Measurements from ENCODE around the gene SCT.

The SCT gene

GRCh38 chr11:610146-610801, 16.7 kb downstream of the SCT start:
- Mint-ChIP-seq H3K9me3 (no peaks in the 10 kb centered on the region), H3K27me3 (no peaks in the 10 kb centered on the region), H3K4me1 (peaks cover 41% of the 10 kb centered on the region), H3K4me3 (no peak overlapping the region), H3K27ac (peak overlapping the region; percentile 25 to 85)
- ATAC-seq: no peak
- no peak for DNase-seq

- H3K4me3 Mint-ChIP-seq: no peak overlapping the region
Measured at GRCh38 chr11:609341-609811, 17.6 kb downstream of the SCT start.

DNA sequence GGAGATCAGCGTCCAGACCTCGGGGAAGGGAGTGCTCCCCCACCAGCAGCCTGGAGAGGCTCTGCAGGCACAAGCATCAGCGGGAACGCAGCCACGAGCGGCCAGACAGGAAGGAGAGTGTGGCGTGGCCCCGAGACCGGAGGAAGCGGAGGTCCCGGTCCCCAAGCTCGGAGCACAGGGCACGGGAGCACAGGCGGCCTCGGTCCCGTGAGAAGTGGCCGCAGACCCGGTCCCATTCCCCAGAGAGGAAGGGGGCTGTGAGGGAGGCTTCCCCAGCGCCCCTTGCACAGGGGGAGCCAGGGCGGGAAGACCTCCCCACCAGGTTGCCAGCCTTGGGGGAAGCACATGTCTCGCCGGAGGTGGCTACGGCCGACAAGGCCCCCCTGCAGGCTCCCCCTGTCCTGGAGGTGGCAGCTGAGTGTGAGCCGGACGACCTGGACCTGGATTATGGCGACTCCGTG, 18.2 kb downstream of the SCT start:
- DNase-seq (no peak), ATAC-seq (no peak)
- no peak overlapping the region for H3K27ac Mint-ChIP-seq
- H3K4me3 Mint-ChIP-seq: no peak overlapping the region
- H3K4me1 Mint-ChIP-seq: peaks cover 27% of the 10 kb centered on the region
- no peaks in the 10 kb centered on the region for H3K9me3 Mint-ChIP-seq
- no peaks in the 10 kb centered on the region for H3K27me3 Mint-ChIP-seq

More at GRCh38 chr11:609341-609811, 17.6 kb downstream of the SCT start:
- ATAC-seq (no peak), DNase-seq (no peak)
- Mint-ChIP-seq H3K27ac (peak overlapping the region in 1 of 2 donors; percentile 78), H3K9me3 (no peaks in the 10 kb centered on the region), H3K4me1 (peaks cover 32% of the 10 kb centered on the region), H3K27me3 (no peaks in the 10 kb centered on the region)

- Mint-ChIP-seq H3K27ac (no peak overlapping the region), H3K27me3 (no peaks in the 10 kb centered on the region), H3K4me3 (no peak overlapping the region), H3K9me3 (no peaks in the 10 kb centered on the region), H3K4me1 (peaks cover 20% of the 10 kb centered on the region)
- ATAC-seq (no peak), DNase-seq (no peak)
Measured at GRCh38 chr11:607971-608659, 18.9 kb downstream of the SCT start.

DNA sequence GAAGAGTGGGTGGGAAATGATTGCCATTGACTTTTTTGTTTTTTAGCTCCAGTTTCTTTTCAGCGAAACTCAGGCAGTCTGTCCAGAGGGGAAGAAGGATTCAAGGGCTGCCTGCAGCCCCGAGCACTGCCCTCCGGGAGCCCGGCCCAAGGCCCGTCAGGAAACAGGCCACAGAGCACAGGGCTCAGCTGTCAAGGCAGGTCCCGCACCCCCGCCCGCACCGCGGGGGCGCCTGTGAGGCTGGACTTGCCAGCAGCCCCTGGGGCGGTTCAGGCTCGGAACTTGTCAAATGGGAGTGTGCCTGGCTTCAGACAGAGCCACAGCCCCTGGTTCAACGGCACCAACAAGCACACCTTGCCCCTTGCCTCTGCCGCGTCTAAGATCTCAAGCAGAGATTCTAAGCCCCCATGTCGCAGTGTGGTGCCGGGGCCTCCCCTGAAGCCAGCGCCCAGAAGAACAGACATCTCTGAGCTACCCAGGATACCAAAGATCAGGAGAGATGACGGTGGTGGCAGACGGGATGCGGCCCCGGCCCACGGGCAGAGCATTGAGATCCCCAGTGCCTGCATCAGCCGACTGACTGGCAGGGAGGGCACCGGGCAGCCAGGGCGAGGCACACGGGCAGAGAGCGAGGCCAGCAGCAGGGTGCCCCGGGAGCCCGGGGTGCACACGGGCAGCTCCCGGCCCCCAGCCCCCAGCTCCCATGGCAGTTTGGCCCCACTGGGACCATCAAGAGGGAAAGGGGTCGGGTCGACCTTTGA, 19.8 kb downstream of the SCT start:
- peak overlapping the region in 1 of 2 donors; percentile 76 for H3K27ac Mint-ChIP-seq
- H3K9me3 Mint-ChIP-seq: no peaks in the 10 kb centered on the region
- ATAC-seq (no peak), DNase-seq (no peak)
- peaks cover 15% of the 10 kb centered on the region for H3K4me1 Mint-ChIP-seq
- no peak overlapping the region for H3K4me3 Mint-ChIP-seq
- H3K27me3 Mint-ChIP-seq: no peaks in the 10 kb centered on the region

DNA sequence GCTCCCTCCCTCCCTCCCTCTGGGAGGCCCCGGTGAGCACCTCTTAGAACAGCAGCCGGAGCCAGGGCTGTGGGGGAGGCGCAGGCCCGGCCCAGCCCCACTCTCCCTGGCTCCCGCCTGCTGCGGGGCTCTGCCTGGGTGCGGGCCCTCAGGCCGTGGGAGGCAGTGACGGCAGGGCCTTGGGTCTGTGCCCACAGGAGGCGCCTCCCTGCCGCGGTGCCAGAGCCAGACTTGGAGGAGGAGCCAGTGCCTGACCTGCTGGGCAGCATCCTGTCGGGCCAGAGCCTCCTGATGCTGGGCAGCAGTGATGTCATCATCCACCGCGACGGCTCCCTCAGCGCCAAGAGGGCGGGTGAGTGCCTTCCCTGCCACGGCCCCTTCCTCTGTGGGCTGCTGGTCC, 20.7 kb downstream of the SCT start:
- no peaks in the 10 kb centered on the region for H3K9me3 Mint-ChIP-seq
- H3K27me3 Mint-ChIP-seq: no peaks in the 10 kb centered on the region
- peaks cover 15% of the 10 kb centered on the region for H3K4me1 Mint-ChIP-seq
- H3K4me3 Mint-ChIP-seq: no peak overlapping the region
- ATAC-seq: no peak
- no peak for DNase-seq
- H3K27ac Mint-ChIP-seq: no peak overlapping the region

DNA sequence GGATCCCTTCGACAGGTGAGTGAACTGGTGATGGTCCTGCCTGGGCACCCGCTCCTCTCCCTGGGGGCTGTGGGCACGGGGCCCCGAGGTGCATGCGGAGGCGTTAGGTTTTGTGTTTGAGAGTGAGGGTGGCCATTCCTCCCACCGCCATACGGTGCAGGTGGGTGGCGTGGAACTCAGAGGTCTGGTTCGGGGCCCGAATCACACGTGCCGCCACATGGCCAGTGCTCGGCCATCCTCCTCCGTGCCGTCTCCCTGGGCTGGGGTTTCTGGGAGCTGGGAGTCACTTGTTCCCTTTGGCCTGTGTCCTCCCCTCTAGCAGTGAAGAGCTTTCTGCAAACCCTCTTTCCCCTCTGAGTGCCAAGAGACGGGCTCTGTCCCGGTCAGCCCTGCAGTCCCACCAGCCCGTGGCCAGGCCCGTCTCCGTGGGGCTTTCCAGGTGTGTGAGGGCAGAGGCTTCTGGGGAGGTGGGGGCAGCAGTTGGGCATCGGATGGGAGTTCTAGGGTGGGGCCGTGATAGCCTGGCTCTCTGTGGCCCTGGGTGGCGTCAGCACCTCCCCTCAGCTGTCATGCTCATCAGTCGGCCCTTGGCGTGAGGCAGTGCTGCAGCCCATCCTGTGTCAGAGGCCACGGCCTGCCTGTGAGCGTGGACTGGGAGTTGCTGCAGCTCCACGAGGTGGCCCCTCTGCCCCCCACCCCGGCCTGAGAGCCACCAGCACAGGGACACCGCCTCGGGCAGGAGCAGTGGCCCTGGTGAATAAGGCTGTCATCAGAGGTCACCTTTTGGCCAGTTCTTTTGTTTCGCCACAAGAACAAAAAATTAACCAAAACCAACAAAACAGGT, 21.5 kb downstream of the SCT start:
- Mint-ChIP-seq H3K4me1 (peaks cover 10% of the 10 kb centered on the region), H3K27me3 (no peaks in the 10 kb centered on the region), H3K9me3 (no peaks in the 10 kb centered on the region), H3K4me3 (no peak overlapping the region), H3K27ac (peak overlapping the region in 1 of 2 donors; percentile 2)
- DNase-seq (no peak), ATAC-seq (no peak)

- H3K27me3 Mint-ChIP-seq: no peaks in the 10 kb centered on the region
- no peak overlapping the region for H3K27ac Mint-ChIP-seq
- ATAC-seq (no peak), DNase-seq (no peak)
- no peaks in the 10 kb centered on the region for H3K9me3 Mint-ChIP-seq
- H3K4me1 Mint-ChIP-seq: peaks cover 6% of the 10 kb centered on the region
- H3K4me3 Mint-ChIP-seq: no peak overlapping the region
Measured at GRCh38 chr11:603154-603553, 23.8 kb downstream of the SCT start.

GRCh38 chr11:601573-602245, 25.3 kb downstream of the SCT start:
- peaks cover 10% of the 10 kb centered on the region for H3K4me1 Mint-ChIP-seq
- no peak overlapping the region for H3K4me3 Mint-ChIP-seq
- no peak for DNase-seq
- no peaks in the 10 kb centered on the region for H3K9me3 Mint-ChIP-seq
- H3K27me3 Mint-ChIP-seq: no peaks in the 10 kb centered on the region
- H3K27ac Mint-ChIP-seq: peak overlapping the region in 1 of 2 donors; percentile 65
- ATAC-seq: no peak

- ATAC-seq: no peak
- DNase-seq: no peak
- peaks cover 22% of the 10 kb centered on the region for H3K4me1 Mint-ChIP-seq
- no peak overlapping the region for H3K4me3 Mint-ChIP-seq
- H3K27ac Mint-ChIP-seq: peak overlapping the region in 1 of 2 donors; percentile 76
- H3K27me3 Mint-ChIP-seq: no peaks in the 10 kb centered on the region
- H3K9me3 Mint-ChIP-seq: no peaks in the 10 kb centered on the region
Measured at GRCh38 chr11:598005-598680, 28.8 kb downstream of the SCT start.

DNA sequence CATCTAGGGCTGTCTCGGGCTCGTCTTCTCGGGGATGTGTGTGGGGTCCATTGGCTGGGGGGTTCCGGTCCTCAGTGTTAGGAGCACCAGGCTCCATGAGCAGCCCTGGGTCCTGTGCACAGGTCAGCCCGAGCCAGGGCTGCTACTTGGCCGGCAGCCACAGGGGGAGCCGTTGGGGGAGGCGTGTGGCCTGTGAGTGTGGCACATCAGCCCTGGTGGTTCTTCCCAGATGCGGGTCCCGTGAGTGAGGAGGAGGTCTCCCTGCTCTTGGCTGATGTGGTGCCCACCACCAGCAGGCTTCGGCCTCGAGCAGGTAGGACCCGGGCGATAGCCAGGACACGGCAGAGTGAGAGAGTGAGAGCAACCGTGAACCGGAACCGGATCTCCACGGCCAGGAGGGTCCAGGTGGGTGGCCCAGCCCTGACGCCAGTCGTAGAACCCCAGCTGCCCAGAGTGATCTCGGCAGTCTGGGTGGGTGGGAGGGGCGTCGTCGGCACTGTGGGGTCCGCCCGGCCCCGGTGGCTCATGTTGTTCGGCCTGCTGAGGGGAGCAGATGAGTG, 29.7 kb downstream of the SCT start:
- Mint-ChIP-seq H3K4me3 (no peak overlapping the region), H3K27me3 (no peaks in the 10 kb centered on the region), H3K9me3 (no peaks in the 10 kb centered on the region), H3K27ac (peak overlapping the region in 1 of 2 donors; percentile 43), H3K4me1 (peaks cover 31% of the 10 kb centered on the region)
- ATAC-seq (peak; percentile 50), DNase-seq (no peak)

DNA sequence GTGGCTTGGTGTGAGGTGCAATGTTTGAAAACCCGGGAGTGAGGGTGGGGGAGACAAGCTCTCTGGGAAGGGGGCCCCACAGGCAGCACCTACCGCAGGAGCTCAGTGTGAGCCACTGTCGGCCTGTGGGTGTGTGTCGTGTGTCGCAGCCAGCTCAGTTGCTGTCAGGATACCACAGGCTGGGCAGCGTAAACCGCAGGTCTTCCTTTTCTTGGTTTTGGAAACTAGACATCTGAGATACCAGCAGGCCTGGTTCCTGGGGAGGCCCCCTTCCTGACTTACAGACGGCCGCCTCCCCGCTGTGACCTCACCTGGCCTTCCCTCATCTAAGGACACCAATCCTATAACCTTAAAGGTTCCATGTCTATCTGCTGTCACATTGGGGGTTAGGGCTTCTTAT, 30.6 kb downstream of the SCT start:
- no peaks in the 10 kb centered on the region for H3K27me3 Mint-ChIP-seq

GRCh38 chr11:595400-595799, 31.6 kb downstream of the SCT start:
- DNase-seq (no peak), ATAC-seq (no peak)
- Mint-ChIP-seq H3K27ac (no peak overlapping the region), H3K27me3 (no peaks in the 10 kb centered on the region), H3K4me1 (peaks cover 33% of the 10 kb centered on the region), H3K4me3 (no peak overlapping the region), H3K9me3 (no peaks in the 10 kb centered on the region)

More for the DNA sequence above, 30.6 kb downstream of the SCT start:
- Mint-ChIP-seq H3K9me3 (no peaks in the 10 kb centered on the region), H3K4me3 (no peak overlapping the region), H3K27ac (no peak overlapping the region), H3K4me1 (peaks cover 33% of the 10 kb centered on the region)
- peak; percentile 35 for ATAC-seq
- no peak for DNase-seq

DNA sequence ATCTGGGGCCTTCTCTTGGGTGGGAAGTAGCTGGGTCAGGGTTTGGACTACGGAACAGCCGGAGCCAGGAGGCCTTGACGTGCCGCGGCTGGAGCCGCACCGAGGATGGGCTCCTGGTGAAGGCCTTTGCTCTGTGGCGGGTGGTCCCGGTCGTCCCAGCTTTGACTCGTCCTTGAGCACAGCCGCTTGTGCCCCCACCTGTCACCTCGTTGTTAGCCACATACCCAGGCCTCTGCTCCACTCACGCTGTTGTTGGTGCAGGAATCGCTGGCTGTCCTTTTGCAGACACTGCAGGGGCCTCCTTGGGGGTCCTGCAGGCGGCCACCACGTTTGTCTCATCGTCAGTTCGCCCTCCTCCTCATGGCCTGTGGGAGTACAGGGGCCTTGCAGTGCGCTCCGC, 33.6 kb downstream of the SCT start:
- Mint-ChIP-seq H3K4me1 (peaks cover 48% of the 10 kb centered on the region), H3K4me3 (no peak overlapping the region), H3K9me3 (no peaks in the 10 kb centered on the region), H3K27ac (no peak overlapping the region), H3K27me3 (no peaks in the 10 kb centered on the region)
- ATAC-seq: no peak
- DNase-seq: no peak

Data from stimulated activated naive CD8-positive, alpha-beta T cell treated with anti-CD3 and anti-CD28 coated beads, Interleukin-15, amount 100 ng/mL, for 72 hours (primary cell).